DMS153 treated with DMSO at 0.1 percent for 48 hours (cell line): ENCODE data around the gene RXRA.
A peak's percentile ranks its signal among the peaks of the same experiment; 100 is the strongest.

Experiments
- DNase-seq: peaks from one replicate; lab custom pipeline; 2025; ENCODE audit not compliant: unreplicated experiment; lab: John Stamatoyannopoulos, UW

RXRA gene

GRCh38 chr9:134366223-134367031, 40.2 kb downstream of the RXRA start:
- peak; percentile 64 for DNase-seq

- no peak for DNase-seq
Measured at GRCh38 chr9:134367061-134367460, 40.8 kb downstream of the RXRA start.

DNA sequence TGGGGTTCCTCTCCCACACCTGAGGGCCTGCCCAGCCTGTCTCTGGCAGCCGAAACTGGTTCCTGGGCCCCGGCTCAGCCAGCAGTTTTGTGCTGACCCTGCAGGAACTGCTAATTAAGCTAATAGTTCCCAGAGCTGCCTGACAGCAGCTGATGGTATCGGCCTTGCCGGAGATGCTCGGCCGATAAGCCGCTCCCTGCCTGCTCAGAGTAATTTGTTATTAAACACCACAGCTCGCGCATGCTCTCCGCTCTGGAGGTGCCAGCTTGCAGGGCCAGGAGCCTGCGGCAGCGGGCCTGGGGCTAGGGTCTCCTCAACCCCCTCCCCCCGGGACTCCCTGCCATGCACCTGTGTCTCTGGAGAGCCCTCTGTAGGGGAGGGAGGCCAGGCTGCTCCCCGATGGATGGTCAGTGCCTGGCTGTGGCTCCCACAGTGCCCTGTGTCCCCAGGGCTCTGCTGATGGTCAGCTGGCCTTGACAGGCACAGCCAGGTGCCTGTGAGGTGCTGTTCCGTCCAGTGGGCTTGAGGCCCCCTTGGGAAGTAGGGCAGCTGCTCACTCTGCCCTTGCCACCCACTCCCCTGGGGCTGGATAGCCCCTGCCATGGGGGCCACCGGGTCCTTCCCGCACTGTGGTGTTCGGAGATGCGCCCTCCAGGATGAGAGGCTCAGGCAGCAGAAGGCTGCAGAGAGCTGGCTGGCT, 41.7 kb downstream of the RXRA start:
- no peak for DNase-seq

DNA sequence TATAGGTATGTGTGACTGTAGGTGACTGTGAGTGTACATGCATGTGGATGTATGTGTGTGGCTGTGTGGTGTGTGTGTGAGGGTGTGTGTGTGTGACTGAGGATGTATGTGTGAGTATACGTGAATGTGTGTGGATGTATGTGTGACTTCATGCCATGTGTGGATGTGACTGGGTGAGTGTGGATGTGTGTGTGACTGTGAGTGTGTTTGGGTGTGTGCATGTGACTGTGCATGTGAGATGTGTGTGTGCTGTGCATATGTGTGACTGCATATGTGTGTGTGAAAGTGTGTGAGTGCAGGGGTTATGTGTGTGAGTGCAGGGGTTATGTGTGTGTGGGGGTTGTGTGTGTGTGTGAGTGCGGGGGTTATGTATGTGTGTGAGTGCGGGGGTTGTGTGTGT, 42.3 kb downstream of the RXRA start:
- DNase-seq: no peak

- DNase-seq: no peak
Measured at GRCh38 chr9:134369416-134370212, 43.4 kb downstream of the RXRA start.

- no peak for DNase-seq
Measured at GRCh38 chr9:134370213-134370492, 43.9 kb downstream of the RXRA start.

- no peak for DNase-seq
Measured at GRCh38 chr9:134370638-134371037, 44.4 kb downstream of the RXRA start.

- no peak for DNase-seq
Measured at GRCh38 chr9:134371731-134372130, 45.5 kb downstream of the RXRA start.

GRCh38 chr9:134372581-134373267, 46.5 kb downstream of the RXRA start:
- no peak for DNase-seq

- no peak for DNase-seq
Measured at GRCh38 chr9:134373269-134373668, 47.0 kb downstream of the RXRA start.

GRCh38 chr9:134373953-134374300, 47.7 kb downstream of the RXRA start:
- DNase-seq: no peak

DNA sequence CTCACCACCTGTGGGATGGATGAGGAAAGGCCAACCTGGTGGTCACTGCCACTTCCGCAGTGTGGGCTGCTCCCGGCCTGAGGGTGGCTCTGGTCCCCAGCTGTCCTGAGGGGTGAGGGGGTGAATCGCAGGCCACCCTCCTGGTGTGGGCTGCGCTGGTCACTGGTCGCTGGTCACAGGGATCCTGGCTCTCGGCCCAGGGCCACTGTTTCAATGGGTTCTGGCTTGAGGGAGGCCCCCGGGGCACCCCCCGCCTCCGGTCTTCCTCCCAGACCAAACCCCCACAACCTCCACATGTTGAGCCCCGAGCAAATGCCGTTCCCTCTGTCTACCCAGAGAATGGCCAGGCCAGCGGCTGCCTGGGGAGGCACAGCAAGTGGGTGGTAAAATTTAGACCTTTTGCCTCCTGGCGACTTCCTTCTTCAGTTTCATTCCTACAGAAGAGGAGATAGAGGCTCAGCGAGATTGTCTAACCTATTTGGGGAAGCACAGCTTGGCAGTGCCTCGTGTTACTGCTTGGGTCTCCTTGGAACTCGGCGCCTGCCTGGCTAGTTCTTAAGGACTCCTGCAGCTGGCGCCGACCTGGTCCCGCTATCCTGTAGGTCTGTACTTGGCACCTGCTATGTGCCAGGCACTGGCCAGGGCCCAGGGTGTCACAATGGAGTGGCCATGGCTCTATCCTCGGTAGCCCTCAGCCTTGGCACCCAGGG, 48.2 kb downstream of the RXRA start:
- no peak for DNase-seq

- no peak for DNase-seq
Measured at GRCh38 chr9:134375011-134375390, 48.7 kb downstream of the RXRA start.

DNA sequence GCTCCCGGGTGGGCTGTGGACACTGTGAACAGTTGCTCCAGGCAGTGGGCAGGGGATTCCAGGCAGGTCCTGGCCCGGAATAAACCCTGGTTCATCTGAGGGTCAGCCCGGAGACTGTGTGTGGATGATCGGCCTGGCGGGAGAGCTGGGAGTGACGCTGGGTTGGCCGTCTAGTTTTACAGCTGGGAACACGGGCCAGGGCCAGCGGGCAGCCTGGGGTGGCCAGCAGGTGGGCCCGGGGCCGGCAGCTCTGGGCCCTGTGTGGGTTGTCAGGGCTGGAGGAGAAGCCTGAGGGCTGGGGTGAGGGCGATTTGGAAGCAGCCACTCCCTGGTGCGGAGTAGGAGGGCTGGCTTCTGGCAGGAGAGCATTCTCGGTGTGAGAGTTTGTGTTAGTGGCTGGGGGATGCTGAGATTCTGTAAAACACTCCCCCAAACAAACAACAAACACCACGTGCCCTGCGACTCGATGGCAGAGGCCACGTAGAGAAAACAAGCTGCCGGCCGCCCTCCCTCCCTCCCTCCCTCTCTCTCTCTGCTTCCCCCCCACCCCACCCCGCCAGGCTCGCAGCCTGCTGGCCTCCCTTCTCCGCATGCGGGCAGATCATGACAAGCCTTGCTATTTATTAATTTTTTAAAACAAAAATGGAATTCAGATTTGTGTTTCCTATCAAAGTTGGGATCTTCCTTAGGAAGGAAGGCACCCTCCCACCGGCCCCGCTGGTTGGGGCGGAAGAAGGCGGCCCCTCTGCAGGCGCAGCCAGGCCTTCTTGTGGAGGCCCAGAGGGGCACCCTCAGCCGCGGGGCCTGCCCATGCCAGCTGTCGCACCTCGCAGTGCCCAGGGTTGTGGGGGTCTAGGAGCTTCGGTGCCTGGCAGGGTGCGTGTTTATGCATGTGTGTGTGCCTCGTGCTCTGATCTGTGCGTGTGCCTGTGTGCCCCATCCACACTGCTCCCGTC, 49.5 kb downstream of the RXRA start:
- DNase-seq: no peak

DNA sequence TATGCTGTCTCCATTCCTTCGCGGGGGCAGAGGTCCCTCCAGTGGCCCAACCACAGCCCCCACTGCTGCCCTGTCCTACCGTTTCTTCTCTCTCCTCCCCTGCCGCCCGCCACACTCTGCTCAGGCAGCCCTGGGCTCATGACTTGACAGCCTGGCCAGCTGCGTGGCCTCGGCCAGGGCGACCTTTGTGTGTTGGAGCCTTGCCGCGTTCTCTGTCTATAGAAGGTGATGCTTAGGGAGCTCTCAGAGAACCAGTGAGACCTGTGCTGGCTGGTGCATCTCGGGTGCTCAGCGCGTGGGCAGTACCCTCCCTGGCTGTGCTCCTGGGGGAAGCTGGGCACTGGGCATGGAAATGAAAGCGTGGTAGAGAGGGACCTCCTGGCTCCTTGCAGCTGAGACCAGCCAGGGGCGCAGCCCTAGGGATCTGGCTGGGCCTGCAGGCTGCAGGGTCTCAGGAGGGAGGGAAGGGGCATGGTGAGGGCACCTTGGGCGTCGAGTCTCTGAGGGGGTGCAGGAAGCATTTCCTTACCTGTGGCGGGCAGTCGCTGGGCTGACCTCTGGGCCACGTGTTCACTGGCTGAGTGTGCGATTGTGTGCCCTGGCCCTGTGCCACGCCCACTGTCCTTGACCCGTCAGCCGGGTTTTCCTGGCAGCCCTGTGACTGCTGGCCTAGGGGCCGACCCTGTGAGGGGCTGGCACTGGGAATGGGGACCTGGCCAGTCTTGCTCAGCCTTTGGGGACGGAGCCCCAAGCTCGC, 50.3 kb downstream of the RXRA start:
- no peak for DNase-seq

DNA sequence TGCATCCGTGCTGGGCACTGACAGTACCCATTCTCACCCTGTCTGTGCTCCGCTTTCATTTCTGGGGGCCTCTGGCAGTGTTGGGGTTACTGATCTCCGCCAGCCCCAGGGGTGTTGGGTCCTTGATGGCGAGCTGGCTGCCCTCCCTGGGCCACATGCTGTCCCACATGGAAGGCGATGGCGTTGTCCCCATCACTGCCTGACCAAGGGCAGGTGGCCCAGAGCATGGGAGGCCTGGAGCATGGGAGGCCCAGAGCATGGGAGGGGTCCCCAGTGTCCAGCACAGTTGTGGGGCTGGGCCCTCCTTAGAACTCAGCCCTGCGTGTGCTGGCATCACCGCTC, 50.9 kb downstream of the RXRA start:
- DNase-seq: no peak

DNA sequence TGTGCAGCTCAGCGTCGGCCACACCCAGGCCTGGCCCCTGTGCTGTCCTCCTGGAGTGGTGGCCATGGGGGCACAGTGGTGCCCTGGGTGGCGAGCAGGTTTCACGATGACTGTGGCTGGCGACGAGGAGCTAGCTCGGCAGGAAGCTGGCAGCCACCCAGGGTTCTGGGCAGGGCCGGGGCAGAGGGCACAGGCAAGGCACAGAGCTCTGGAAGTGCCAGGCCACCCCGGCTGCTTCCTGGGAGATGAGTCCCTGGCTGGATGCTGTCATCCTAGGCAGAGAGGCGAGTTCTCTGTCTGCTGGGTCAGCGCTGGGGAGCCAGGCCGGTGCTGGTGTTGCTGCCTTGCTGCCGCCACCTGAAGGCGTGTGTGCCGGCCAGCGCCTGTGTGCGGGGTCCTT, 51.7 kb downstream of the RXRA start:
- no peak for DNase-seq

- no peak for DNase-seq
Measured at GRCh38 chr9:134378901-134379338, 52.7 kb downstream of the RXRA start.

GRCh38 chr9:134379831-134380365, 53.6 kb downstream of the RXRA start:
- no peak for DNase-seq
